Measurements from ENCODE around the gene DLGAP4.
"Not testable (repeated sequence)": the region's sequence is repeated elsewhere in the genome, so short reads cannot be mapped to it uniquely, and the experiment has no call there.

Gene DLGAP4

DNA sequence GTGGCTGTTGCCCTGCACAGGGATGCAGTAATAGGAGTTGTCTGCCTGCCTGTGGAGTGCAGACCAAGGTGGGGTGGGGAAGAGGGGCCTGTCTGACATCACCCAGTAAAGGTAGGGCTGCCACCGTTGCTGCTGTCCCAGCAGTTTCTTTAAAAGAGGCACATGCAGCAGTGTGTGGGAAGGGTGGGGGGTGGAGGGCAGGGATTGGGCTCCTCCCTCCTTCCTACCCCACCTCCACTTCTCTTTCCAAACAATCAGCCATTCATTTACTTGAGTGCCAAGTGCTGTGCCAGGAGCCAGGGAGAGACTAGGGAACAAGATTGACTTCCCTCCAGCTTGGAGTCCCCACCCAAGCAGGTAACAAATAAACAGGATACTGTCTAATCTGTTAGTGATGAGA is 168.4 kb downstream of the DLGAP4 start:
- Histone ChIP-seq H3K4me1 (ENCODE audit: control insufficient read depth, insufficient read depth, low read length) (peaks cover 35% of the 10 kb centered on the region), H3K36me3 (ENCODE audit: control insufficient read depth, insufficient read depth, low read length) (peaks cover under 1% of the 10 kb centered on the region; the same call in 1 of the 2 replicates), H3K27me3 (ENCODE audit: control insufficient read depth, insufficient read depth, low read length) (no peaks in the 10 kb centered on the region), H3K9ac (ENCODE audit: low read length) (no peak overlapping the region), H3K4me3 (ENCODE audit: low read depth, low read length) (no peak overlapping the region), H3K27ac (ENCODE audit: low read depth, low read length) (no peak overlapping the region), H3K9me3 (ENCODE audit: control insufficient read depth, insufficient read depth, low read depth, low read length) (no peaks in the 10 kb centered on the region)

DNA sequence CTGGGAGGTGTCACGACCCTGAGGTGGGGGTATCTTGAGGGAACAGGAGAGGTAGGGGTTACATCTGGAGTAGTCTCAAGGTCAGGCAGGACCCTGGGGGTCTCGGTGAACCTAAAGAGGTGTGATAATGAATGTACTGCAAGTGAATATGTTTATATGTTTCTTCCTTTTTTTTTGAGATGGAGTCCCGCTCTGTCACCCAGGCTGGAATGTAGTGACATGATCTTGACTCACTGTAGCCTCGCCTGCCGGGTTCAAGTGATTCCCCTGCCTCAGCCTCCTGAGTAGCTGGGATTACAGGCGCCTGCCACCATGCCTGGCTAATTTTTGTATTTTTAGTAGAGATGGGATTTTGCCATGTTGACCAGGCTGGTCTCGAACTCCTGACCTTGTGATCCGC is 168.9 kb downstream of the DLGAP4 start:
- not testable (repeated sequence) for H3K36me3 ChIP-seq (ENCODE audit: control insufficient read depth, insufficient read depth, low read length); H3K27me3 ChIP-seq (ENCODE audit: control insufficient read depth, insufficient read depth, low read length); H3K9ac ChIP-seq (ENCODE audit: low read length); H3K4me3 ChIP-seq (ENCODE audit: low read depth, low read length); H3K27ac ChIP-seq (ENCODE audit: low read depth, low read length); H3K9me3 ChIP-seq (ENCODE audit: control insufficient read depth, insufficient read depth, low read depth, low read length)
- H3K4me1 ChIP-seq (ENCODE audit: control insufficient read depth, insufficient read depth, low read length): peaks cover 33% of the 10 kb centered on the region

DNA sequence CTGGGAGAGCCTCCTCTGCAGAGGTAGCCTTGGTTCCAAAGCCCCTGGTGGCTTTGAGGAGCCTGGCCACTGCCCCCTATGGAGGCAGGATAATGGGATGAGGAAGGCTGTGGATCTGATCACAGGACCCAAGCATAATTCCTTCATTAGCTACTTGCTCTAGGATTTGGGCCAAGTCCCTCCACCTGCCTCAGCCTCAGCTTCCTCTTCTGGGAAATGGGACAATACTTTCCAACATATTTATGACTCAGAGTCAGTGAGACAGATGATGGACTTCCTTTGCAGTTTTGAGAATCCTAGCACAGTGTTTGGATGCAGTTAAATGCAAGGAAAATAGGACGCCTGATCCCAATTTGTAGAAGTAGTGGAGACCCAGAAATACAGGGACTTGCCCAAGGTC is 171.3 kb downstream of the DLGAP4 start:
- H3K36me3 ChIP-seq (ENCODE audit: control insufficient read depth, insufficient read depth, low read length): peaks cover 3% of the 10 kb centered on the region; the same call in 1 of the 2 replicates
- no peak overlapping the region for H3K4me3 ChIP-seq (ENCODE audit: low read depth, low read length)
- H3K9ac ChIP-seq (ENCODE audit: low read length): no peak overlapping the region
- peaks cover 20% of the 10 kb centered on the region for H3K4me1 ChIP-seq (ENCODE audit: control insufficient read depth, insufficient read depth, low read length)
- H3K27ac ChIP-seq (ENCODE audit: low read depth, low read length): no peak overlapping the region
- no peaks in the 10 kb centered on the region for H3K9me3 ChIP-seq (ENCODE audit: control insufficient read depth, insufficient read depth, low read depth, low read length)
- no peaks in the 10 kb centered on the region for H3K27me3 ChIP-seq (ENCODE audit: control insufficient read depth, insufficient read depth, low read length)

DNA sequence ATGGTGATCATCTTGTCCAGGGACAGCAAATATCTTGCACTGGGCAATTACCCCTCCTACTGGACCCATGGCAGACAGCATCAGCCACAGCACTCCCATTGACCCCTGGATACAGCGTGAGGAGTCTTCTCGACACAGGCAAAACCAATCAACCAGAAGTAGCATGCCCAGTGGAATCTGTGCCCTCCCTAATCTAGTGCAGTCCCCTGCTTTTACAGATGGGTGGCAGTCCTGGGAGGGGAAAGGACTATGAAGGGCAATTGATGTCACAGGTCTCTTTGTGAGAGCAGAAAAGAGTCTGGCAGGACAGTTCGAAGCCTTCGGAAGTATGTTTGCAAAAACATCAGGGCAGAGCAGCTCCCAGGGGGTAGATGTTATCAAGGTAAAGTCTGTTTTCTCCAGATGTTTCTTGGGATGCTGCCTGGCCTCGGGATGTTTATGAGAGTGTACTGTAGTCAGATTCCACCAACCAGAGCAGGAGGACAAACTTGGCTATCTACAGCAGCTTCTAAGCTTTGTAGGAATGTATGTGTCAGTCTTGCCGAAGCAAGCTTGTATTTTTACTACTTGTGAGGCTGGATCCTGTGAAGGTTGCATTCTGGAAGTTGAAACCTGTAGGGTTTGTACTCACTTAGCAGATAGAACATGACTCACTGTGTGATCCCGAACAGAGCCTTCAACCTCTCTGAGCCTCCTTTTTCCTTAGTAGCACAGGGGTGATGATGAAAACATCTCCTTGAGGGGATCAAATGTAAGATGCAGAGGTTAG is 172.2 kb downstream of the DLGAP4 start:
- Histone ChIP-seq H3K36me3 (ENCODE audit: control insufficient read depth, insufficient read depth, low read length) (peaks cover 3% of the 10 kb centered on the region; the same call in 1 of the 2 replicates), H3K9me3 (ENCODE audit: control insufficient read depth, insufficient read depth, low read depth, low read length) (no peaks in the 10 kb centered on the region), H3K4me3 (ENCODE audit: low read depth, low read length) (no peak overlapping the region), H3K27ac (ENCODE audit: low read depth, low read length) (no peak overlapping the region), H3K4me1 (ENCODE audit: control insufficient read depth, insufficient read depth, low read length) (peaks cover 17% of the 10 kb centered on the region), H3K27me3 (ENCODE audit: control insufficient read depth, insufficient read depth, low read length) (no peaks in the 10 kb centered on the region), H3K9ac (ENCODE audit: low read length) (no peak overlapping the region)

DNA sequence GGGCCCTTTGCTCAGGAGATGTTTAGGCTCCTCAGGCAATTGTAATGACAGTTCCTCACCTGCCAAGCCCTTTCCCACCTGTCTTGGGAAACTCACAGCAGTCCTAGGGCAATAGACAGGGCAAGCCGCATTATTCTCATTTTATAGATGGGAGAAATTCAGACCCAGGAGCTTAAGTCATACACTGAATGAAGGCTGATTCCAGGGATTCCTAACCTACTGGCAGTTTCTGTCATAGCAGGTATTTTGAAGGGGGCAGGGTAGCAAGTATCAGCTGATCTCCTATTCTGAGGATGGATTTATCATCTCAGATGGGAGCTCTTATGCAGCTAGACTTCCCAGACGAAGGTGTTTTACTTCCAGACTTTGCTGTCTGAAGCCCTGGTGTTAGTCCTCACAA is 173.8 kb downstream of the DLGAP4 start:
- no peak overlapping the region for H3K27ac ChIP-seq (ENCODE audit: low read depth, low read length)
- no peak overlapping the region for H3K9ac ChIP-seq (ENCODE audit: low read length)
- no peaks in the 10 kb centered on the region for H3K9me3 ChIP-seq (ENCODE audit: control insufficient read depth, insufficient read depth, low read depth, low read length)
- H3K36me3 ChIP-seq (ENCODE audit: control insufficient read depth, insufficient read depth, low read length): peaks cover 3% of the 10 kb centered on the region
- no peaks in the 10 kb centered on the region for H3K27me3 ChIP-seq (ENCODE audit: control insufficient read depth, insufficient read depth, low read length)
- no peak overlapping the region for H3K4me3 ChIP-seq (ENCODE audit: low read depth, low read length)
- H3K4me1 ChIP-seq (ENCODE audit: control insufficient read depth, insufficient read depth, low read length): peaks cover 10% of the 10 kb centered on the region

DNA sequence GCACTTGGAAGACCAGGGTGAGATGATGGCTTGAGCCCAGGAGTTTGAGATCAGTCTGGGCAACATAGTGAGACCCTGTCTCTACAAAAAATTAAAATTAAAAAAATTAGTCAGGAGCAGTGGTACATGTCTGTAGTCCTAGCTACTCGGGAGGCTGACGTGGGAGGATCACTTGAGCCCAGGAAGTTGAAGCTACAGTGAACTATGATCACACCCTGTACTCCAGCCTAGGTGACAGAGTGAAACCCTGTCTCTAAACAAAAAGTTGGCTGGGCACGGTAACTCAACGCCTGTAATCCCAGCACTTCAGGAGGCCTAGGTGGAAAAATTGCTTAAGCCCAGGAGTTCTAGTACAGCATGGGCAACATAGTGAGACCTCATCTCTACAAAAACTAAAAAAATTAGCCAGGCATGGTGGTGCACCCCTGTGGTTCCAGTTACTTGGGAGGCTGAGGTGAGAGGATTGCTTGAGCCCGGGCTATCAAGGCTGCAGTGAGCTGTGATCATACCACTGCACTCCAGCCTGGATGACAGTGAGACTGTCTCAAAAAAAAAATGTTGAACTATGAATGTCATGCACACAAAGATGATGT is 174.4 kb downstream of the DLGAP4 start:
- no peak overlapping the region for H3K4me3 ChIP-seq (ENCODE audit: low read depth, low read length)
- H3K27ac ChIP-seq (ENCODE audit: low read depth, low read length): no peak overlapping the region
- H3K4me1 ChIP-seq (ENCODE audit: control insufficient read depth, insufficient read depth, low read length): peaks cover 10% of the 10 kb centered on the region
- no peaks in the 10 kb centered on the region for H3K27me3 ChIP-seq (ENCODE audit: control insufficient read depth, insufficient read depth, low read length)
- H3K36me3 ChIP-seq (ENCODE audit: control insufficient read depth, insufficient read depth, low read length): peaks cover 3% of the 10 kb centered on the region
- H3K9me3 ChIP-seq (ENCODE audit: control insufficient read depth, insufficient read depth, low read depth, low read length): no peaks in the 10 kb centered on the region
- no peak overlapping the region for H3K9ac ChIP-seq (ENCODE audit: low read length)

DNA sequence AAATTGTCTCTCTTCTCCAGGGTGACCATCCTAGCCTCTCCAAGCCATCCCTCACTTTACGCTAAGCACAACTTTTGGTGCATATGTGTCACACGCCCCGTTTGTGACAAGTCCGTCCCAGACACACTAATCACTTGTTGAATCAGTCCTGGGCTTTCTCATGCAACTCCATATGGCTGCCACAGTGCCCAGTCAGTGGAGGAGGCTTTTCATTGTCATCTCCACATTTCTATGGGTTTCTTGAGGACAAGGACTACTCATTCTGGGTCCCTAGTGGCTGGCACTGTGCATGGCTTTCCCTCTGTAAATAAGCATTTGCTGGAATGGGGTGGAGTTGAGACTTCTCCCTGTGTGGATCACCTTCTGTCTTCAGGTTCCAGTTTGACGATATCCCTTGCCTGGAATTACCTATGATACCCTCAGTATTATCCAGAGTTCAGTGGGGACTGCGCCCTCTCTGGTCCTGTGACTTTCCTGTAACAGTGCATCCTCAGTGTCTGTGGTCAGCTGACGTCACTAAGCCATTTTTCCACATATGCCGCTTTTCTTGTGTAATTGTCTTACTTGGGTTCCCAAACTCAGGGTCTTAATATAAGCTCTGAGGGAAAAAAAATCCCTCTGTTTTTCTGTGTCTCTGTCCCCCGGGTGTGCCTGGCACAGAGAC is 175.4 kb downstream of the DLGAP4 start:
- Histone ChIP-seq H3K36me3 (ENCODE audit: control insufficient read depth, insufficient read depth, low read length) (peaks cover 3% of the 10 kb centered on the region), H3K27me3 (ENCODE audit: control insufficient read depth, insufficient read depth, low read length) (no peaks in the 10 kb centered on the region), H3K9me3 (ENCODE audit: control insufficient read depth, insufficient read depth, low read depth, low read length) (no peaks in the 10 kb centered on the region), H3K27ac (ENCODE audit: low read depth, low read length) (no peak overlapping the region), H3K4me3 (ENCODE audit: low read depth, low read length) (no peak overlapping the region), H3K4me1 (ENCODE audit: control insufficient read depth, insufficient read depth, low read length) (peaks cover 10% of the 10 kb centered on the region), H3K9ac (ENCODE audit: low read length) (no peak overlapping the region)

DNA sequence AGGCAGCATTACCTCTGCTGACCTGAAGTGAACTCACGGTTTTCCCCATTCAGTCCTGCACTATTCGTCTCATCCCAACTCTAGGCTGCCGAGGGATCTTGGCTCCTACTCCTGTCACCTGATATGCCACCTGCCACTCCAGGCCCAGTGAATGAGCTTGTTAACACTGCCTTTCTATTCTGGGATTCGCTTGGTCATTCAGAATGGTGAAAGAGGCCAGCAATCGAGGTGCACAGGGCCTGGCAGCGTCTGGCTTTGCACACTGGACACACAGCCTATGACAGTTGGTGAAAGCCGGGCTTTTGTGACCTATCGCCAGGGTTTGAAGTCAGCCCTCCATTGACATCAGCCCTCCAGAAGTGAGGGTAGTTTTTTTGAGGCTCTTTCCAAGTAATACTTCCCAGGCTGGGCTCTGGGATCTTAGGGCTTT is 175.9 kb downstream of the DLGAP4 start:
- peaks cover 3% of the 10 kb centered on the region for H3K36me3 ChIP-seq (ENCODE audit: control insufficient read depth, insufficient read depth, low read length)
- H3K4me1 ChIP-seq (ENCODE audit: control insufficient read depth, insufficient read depth, low read length): peaks cover 10% of the 10 kb centered on the region
- no peaks in the 10 kb centered on the region for H3K27me3 ChIP-seq (ENCODE audit: control insufficient read depth, insufficient read depth, low read length)
- no peak overlapping the region for H3K9ac ChIP-seq (ENCODE audit: low read length)
- H3K27ac ChIP-seq (ENCODE audit: low read depth, low read length): no peak overlapping the region
- no peak overlapping the region for H3K4me3 ChIP-seq (ENCODE audit: low read depth, low read length)
- no peaks in the 10 kb centered on the region for H3K9me3 ChIP-seq (ENCODE audit: control insufficient read depth, insufficient read depth, low read depth, low read length)

DNA sequence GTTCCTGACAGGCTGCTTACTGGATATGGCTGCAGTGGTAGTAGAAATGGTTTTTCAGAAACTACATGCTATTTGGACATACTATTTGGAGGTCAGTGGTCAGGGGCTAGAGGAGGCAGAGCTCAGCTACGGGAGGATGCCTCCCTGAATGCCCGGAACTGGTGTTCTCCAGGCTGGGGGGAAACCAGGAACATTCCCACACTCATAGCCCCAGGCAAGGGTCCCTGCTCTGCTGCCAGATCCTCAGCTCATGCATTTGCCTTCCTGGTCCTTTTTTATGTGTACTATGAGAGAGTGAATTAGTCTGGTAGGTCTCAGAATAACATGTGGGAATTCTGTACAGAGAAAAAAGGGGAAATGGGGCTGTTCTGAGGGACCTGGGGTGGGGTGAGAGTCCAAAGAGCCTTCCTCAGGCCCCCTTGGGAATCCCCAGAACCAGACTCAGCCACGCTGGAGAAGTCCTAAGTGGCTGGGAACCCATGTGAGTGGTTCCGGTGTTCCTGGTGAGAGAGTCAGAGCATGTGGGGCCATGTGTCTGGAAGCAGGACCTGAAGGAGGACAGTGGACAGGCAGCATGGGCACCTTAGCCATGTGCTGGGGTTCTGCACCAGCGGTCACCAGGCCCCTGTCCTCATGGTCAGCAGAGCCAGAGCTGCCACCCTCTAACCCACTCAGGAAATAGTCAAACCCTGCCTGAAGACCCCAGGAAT is 177.2 kb downstream of the DLGAP4 start:
- H3K27ac ChIP-seq (ENCODE audit: low read depth, low read length): 0 out of 2 replicates have a peak overlapping the region, but pooled peaks have one; percentile 50

DNA sequence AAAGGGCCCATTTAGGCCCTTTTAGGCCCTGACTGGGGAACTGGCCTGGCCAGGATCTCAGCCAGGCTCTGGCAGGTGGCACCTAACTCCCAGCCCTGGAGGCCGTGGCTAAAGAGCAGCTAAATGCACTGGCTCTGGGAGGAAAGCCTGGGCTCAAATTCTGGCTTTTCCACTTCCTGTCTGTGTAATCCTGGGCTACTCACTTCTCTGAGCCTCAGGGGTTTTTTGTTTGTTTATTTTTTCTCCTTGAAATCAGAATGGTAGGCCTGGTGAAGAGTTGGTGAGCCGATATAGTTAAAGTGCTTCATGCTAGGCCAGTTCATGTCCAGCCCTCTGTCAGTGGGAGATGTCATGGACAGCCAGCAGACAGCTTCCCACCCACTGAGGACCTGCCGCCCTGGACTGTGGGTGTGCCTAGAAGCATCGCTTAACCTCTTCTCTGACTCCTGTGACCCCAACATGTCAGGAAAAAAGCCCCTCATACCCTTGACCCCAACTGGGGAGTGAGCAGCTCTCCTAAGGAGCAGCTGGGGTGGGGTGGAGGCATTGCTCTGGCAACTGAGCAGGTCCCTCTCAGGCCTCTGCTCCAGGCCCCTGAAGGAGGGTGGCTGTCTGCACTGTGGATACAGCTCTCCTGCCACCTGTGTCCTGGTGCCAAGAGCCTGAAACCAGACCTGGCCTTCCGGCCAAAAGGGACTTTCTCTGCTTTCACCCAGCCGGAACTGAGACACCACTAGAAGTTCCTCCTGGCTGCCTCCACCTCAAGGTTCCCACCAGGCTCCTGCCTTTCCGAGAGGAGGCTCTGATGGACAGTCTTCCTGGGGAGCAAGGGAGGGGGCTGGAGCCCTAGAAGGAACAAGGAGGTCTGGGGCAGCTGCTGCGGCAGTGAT is 178.0 kb downstream of the DLGAP4 start:
- H3K27ac ChIP-seq (ENCODE audit: low read depth, low read length): 0 out of 2 replicates have a peak overlapping the region, but pooled peaks have one; percentile 50
- H3K4me3 ChIP-seq (ENCODE audit: low read depth, low read length): no peak overlapping the region
- peaks cover 3% of the 10 kb centered on the region for H3K36me3 ChIP-seq (ENCODE audit: control insufficient read depth, insufficient read depth, low read length)
- H3K9ac ChIP-seq (ENCODE audit: low read length): no peak overlapping the region
- H3K4me1 ChIP-seq (ENCODE audit: control insufficient read depth, insufficient read depth, low read length): peaks cover 10% of the 10 kb centered on the region
- no peaks in the 10 kb centered on the region for H3K9me3 ChIP-seq (ENCODE audit: control insufficient read depth, insufficient read depth, low read depth, low read length)
- no peaks in the 10 kb centered on the region for H3K27me3 ChIP-seq (ENCODE audit: control insufficient read depth, insufficient read depth, low read length)

More for the DNA sequence above, 177.2 kb downstream of the DLGAP4 start:
- Histone ChIP-seq H3K36me3 (ENCODE audit: control insufficient read depth, insufficient read depth, low read length) (peaks cover 3% of the 10 kb centered on the region), H3K4me3 (ENCODE audit: low read depth, low read length) (no peak overlapping the region), H3K4me1 (ENCODE audit: control insufficient read depth, insufficient read depth, low read length) (peaks cover 10% of the 10 kb centered on the region), H3K9ac (ENCODE audit: low read length) (no peak overlapping the region), H3K27me3 (ENCODE audit: control insufficient read depth, insufficient read depth, low read length) (no peaks in the 10 kb centered on the region), H3K9me3 (ENCODE audit: control insufficient read depth, insufficient read depth, low read depth, low read length) (no peaks in the 10 kb centered on the region)

Measured in HUES6 (cell line).